ENCODE data around the gene BEAN1. TPM values are rescaled to one million over a fixed set of nuclear protein-coding genes. Genes with fewer than 3 reads are reported as not detected.

BEAN1 gene
- total and polyA plus RNA-seq, 9 of the 15 experiments (the other 6 are each of a cell fraction or from before 2014, with no cell fraction given), result not detected

DNA sequence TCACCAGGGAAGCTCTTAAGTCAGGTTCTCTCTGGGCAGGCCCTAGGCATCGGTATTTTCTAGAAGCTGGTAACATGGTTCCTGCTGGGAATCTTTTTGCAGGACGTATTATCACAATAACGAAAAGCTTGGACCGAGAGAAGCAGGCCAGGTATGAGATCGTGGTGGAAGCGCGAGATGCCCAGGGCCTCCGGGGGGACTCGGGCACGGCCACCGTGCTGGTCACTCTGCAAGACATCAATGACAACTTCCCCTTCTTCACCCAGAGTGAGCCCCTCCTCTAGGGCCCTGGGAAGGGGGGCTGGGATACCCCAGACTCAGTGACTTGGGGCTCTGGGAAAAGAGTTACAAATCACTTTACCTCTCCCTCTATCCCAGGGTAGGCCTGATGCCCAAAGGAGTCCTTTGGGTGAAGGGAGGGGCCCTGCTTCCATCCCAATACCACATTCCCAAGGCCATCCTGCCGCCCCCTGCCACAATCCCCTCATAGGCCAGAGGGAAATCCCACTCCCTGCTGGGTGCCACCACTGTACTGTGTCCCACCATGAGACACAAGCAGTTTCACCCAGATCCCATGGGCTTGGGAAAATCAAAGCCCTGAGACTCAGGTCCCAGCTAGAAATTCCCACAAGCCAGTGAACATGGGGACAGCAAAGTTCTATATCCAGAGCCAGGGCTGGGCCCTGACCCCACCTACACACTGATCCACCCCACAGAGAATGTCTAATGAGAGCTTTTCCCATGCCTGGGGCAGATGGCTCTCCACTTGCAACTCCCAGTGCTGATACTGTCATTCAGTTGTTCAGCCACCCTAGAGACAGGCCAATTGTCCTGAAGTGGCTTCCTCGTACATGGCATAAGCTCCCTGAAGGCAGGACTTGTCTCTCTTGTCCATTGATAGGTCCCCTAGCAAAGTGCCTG lies 37.6 kb upstream of the BEAN1 start:
- intact Hi-C loops (cut with micrococcal nuclease) (no loop called here), in situ Hi-C loops (cut with MboI) (no loop called here)
- no TSS peak for BruUV-seq (replicated peaks)
- ChIA-PET POLR2A (no interaction called here), CTCF (ENCODE audit: low intra/inter-chr PET ratio) (no interaction called here)
- no peak overlapping the region for H3K9ac ChIP-seq (ENCODE audit: insufficient read depth in 1 of 2, low read depth in 2 of 2, low read length in 2 of 2)
- no peak overlapping the region for H2AFZ ChIP-seq (ENCODE audit: low read depth, low read length)
- DNase-seq (ENCODE audit: extremely low read depth in 1 of 4, low spot score in 3 of 4), result no peak
- no peaks in the 10 kb centered on the region for H4K20me1 ChIP-seq (replicated peaks; ENCODE audit: control insufficient read depth, insufficient read depth, low read length)
- FAIRE-seq, result no peak
- H3K27me3 ChIP-seq (ENCODE audit: control insufficient read depth in 2 of 2, insufficient read depth in 2 of 2, low read length in 2 of 2), result peaks cover 3 to 40% of the 10 kb centered on the region in 2 experiments; a peak in 4 of 5 replicates
- H3K9me3 ChIP-seq (replicated peaks; ENCODE audit: control insufficient read depth, insufficient read depth, low read depth, low read length), result no peaks in the 10 kb centered on the region
- no peaks in the 10 kb centered on the region for H3K79me2 ChIP-seq (ENCODE audit: control insufficient read depth, insufficient read depth, low read length)
- no peak overlapping the region for H3K4me3 ChIP-seq
- no peaks in the 10 kb centered on the region for H3K4me1 ChIP-seq (replicated peaks in 1 of 2; ENCODE audit: control insufficient read depth in 2 of 2, insufficient read depth in 2 of 2, low read length in 2 of 2)
- ATAC-seq, result no peak
- WGBS (ENCODE audit: insufficient coverage, low coverage, missing lambda C conversion rate), result 1% methylated on average over 12 of the region's 13 CpGs
- H3K27ac ChIP-seq (ENCODE audit: extremely low read depth, low read depth, low read length), result no peak overlapping the region
- no peak overlapping the region for H3K4me2 ChIP-seq (ENCODE audit: insufficient read depth, low read length)
- no peaks in the 10 kb centered on the region for H3K36me3 ChIP-seq (ENCODE audit: control insufficient read depth, insufficient read depth, low read length)
- TF ChIP-seq PCBP1 (IDR thresholded peaks at IDR 0.05; ENCODE audit: low read depth, low read length, poor library complexity, severe bottlenecking) (no peak), PKNOX1 (IDR thresholded peaks at IDR 0.05) (no peak), CC2D1A (IDR thresholded peaks at IDR 0.05) (no peak), ZNF282 (CRISPR knock-in tag; IDR thresholded peaks at IDR 0.05) (no peak), PHF21A (IDR thresholded peaks at IDR 0.05; ENCODE audit: borderline replicate concordance, low read depth) (no peak), POLR2AphosphoS2 (IDR thresholded peaks at IDR 0.05; ENCODE audit: low read length) (no peak), ZNF717 (CRISPR knock-in tag; IDR thresholded peaks at IDR 0.05) (no peak)
- no peaks in the 10 kb centered on the region for H3K9me1 ChIP-seq (ENCODE audit: control insufficient read depth, insufficient read depth, low read length)

All from K562 (cell line).